Muscle layer of colon (tissue), 2 donors: ENCODE results near the gene ARRB2.

ENCODE experiments used
- H3K27ac ChIP-seq: one replicate; pipeline ENCODE4 v1.7.0; 2013; ENCODE audit warnings: low read depth, mild to moderate bottlenecking, low read length, moderate library complexity
- H3K27me3 ChIP-seq, 2 donors: one replicate each; pipeline ENCODE4 v1.7.0; 2013; ENCODE audit warnings: low read length in 2 of 2, mild to moderate bottlenecking in 2 of 2; ENCODE audit not compliant: insufficient read depth in 2 of 2, control insufficient read depth in 1 of 2
- H3K36me3 ChIP-seq: one replicate; pipeline ENCODE4 v1.7.0; 2013; ENCODE audit warnings: mild to moderate bottlenecking, low read length; ENCODE audit not compliant: insufficient read depth
- H3K4me1 ChIP-seq: one replicate; pipeline ENCODE4 v1.7.0; 2013; ENCODE audit warnings: mild to moderate bottlenecking, low read length; ENCODE audit not compliant: insufficient read depth
- H3K4me3 ChIP-seq, 2 donors: one replicate each; pipeline ENCODE4 v1.7.0; 2013; ENCODE audit warnings: low read length in 2 of 2, low read depth in 1 of 2, mild to moderate bottlenecking in 1 of 2, moderate library complexity in 1 of 2
- H3K9ac ChIP-seq: one replicate; pipeline ENCODE4 v1.7.0; 2013; ENCODE audit warnings: low read length
- H3K9me3 ChIP-seq: one replicate; pipeline ENCODE4 v1.7.0; 2013; ENCODE audit warnings: mild to moderate bottlenecking, low read length
- donor health status: abdominal sarcoma.
- donor health status: Adenocarcinoma of cecum.

Gene ARRB2

GRCh38 chr17:4717791-4718190 lies 7.4 kb downstream of the ARRB2 start:
- Histone ChIP-seq H3K4me3 (no peak overlapping the region), H3K9ac (no peak overlapping the region), H3K27ac (no peak overlapping the region), H3K36me3 (peaks cover 12% of the 10 kb centered on the region), H3K9me3 (no peaks in the 10 kb centered on the region), H3K4me1 (no peaks in the 10 kb centered on the region), H3K27me3 (no peaks in the 10 kb centered on the region)

DNA sequence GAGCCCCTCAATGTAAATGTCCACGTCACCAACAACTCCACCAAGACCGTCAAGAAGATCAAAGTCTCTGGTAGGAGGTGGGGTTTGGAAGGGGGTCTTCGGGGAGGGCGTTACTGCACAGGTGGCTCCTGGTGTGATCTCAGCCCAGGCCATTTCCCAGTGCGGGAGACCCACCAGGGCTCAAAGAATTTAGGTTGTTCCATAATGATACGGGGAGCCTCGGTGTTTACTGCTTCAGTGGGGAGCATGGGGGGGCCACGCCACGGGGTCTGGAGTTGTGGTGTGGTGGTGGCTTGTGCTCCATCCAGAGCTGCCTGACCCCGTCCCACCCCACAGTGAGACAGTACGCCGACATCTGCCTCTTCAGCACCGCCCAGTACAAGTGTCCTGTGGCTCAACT lies 7.8 kb downstream of the ARRB2 start:
- Histone ChIP-seq H3K4me3 (no peak overlapping the region), H3K9me3 (no peaks in the 10 kb centered on the region), H3K9ac (no peak overlapping the region), H3K27me3 (no peaks in the 10 kb centered on the region), H3K4me1 (no peaks in the 10 kb centered on the region), H3K27ac (no peak overlapping the region), H3K36me3 (peaks cover 12% of the 10 kb centered on the region)

- Histone ChIP-seq H3K4me3 (no peak overlapping the region), H3K4me1 (no peaks in the 10 kb centered on the region), H3K36me3 (peaks cover 12% of the 10 kb centered on the region), H3K27ac (no peak overlapping the region), H3K9ac (no peak overlapping the region), H3K27me3 (no peaks in the 10 kb centered on the region), H3K9me3 (no peaks in the 10 kb centered on the region)
These were observed 8.7 kb downstream of the ARRB2 start for GRCh38 chr17:4719146-4719545.

DNA sequence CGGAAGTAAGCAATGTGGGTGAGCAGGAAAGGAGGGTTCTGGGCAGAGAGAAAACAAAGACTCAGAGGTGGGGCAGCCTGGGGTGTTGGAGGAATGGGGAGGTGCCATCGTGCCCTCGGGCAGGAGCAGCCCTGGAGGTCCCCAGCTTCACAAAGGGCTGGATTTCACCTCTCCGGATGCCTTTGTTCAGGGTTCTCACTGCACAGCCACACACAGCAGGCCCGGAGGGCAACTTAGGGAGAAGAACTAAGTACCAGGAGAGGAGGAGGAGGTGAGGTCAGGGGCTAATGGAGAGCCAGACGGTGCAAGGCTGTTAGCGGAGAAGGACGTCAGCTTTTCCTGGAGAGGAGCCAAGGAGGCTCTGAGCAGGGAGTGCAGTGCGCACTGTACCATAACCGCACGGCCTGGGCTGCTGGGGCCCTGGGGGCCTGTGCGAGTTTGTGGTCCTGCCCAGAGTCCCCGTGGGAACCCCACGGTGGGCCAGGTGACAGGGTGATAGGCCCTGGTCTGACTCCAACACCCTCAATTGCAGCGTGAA lies 9.3 kb downstream of the ARRB2 start:
- Histone ChIP-seq H3K9me3 (no peaks in the 10 kb centered on the region), H3K27ac (no peak overlapping the region), H3K4me3 (no peak overlapping the region), H3K9ac (no peak overlapping the region), H3K4me1 (no peaks in the 10 kb centered on the region), H3K36me3 (peaks cover 12% of the 10 kb centered on the region), H3K27me3 (no peaks in the 10 kb centered on the region)

- H3K9ac ChIP-seq = no peak overlapping the region
- no peak overlapping the region for H3K27ac ChIP-seq
- H3K4me3 ChIP-seq = no peak overlapping the region
- peaks cover 8% of the 10 kb centered on the region for H3K36me3 ChIP-seq
- no peaks in the 10 kb centered on the region for H3K4me1 ChIP-seq
- no peaks in the 10 kb centered on the region for H3K9me3 ChIP-seq
- H3K27me3 ChIP-seq = no peaks in the 10 kb centered on the region
These were observed 10.4 kb downstream of the ARRB2 start for GRCh38 chr17:4720787-4721186.

- no peaks in the 10 kb centered on the region for H3K9me3 ChIP-seq
- H3K4me1 ChIP-seq = no peaks in the 10 kb centered on the region
- no peaks in the 10 kb centered on the region for H3K27me3 ChIP-seq
- no peak overlapping the region for H3K27ac ChIP-seq
- H3K4me3 ChIP-seq = no peak overlapping the region
- peaks cover 5% of the 10 kb centered on the region for H3K36me3 ChIP-seq
- H3K9ac ChIP-seq = no peak overlapping the region
These were observed 11.0 kb downstream of the ARRB2 start for GRCh38 chr17:4721203-4722135.

- H3K27me3 ChIP-seq = no peaks in the 10 kb centered on the region
- no peaks in the 10 kb centered on the region for H3K4me1 ChIP-seq
- H3K9me3 ChIP-seq = no peaks in the 10 kb centered on the region
- no peak overlapping the region for H3K9ac ChIP-seq
- H3K4me3 ChIP-seq = no peak overlapping the region
- no peaks in the 10 kb centered on the region for H3K36me3 ChIP-seq
- no peak overlapping the region for H3K27ac ChIP-seq
These were observed 12.3 kb downstream of the ARRB2 start for GRCh38 chr17:4722678-4723240.

DNA sequence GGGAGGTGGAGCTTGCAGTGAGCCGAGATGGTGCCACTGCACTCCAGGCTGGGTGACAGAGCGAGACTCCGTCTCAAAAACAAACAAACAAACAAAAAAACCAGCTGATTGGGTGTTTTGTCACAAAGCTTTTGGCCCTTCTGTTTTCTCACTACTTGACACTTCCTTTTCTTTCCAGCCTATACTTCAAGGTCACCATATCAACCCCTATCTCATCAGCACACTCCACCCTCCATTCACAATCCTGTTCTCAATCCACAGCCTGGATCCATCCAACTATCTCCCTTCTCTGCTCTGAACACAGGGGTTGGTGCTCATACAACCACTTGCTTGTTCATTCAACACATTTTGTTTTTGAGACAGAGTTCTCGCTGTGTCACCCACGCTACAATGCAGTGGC lies 14.2 kb downstream of the ARRB2 start:
- Histone ChIP-seq H3K9ac (no peak overlapping the region), H3K27me3 (no peaks in the 10 kb centered on the region), H3K4me3 (no peak overlapping the region), H3K4me1 (no peaks in the 10 kb centered on the region), H3K9me3 (no peaks in the 10 kb centered on the region), H3K36me3 (no peaks in the 10 kb centered on the region), H3K27ac (no peak overlapping the region)

DNA sequence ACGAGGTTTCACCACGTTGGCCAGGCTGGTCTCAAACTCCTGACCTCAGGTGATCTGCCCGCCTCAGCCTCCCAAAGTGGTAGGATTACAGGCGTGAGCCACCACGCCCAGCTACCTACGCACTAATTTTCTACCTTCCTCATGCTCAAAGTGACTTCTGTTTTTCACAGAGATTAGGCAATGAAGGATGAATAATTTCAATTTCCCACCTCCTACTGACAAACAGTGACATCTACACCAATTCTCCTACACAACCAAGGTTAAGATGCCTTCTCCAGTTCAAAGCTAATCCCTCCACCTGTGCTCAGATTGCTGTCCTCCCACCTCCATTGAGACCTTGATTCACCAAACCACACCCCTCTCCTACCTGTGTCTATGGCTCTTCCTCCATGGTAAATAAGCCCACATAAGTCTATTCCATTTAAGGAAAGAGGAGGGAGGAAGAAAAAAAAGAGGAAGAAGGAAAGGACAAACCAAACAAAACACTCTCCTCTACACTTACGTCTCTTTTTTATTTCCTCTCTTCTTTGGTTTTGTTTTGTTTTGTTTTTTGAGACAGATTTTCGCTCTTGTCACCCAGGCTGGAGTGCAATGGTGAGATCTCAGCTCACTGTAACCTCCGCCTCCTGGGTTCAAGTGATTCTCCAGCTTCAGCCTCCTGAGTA lies 15.3 kb downstream of the ARRB2 start:
- Histone ChIP-seq H3K27ac (no peak overlapping the region), H3K4me3 (no peak overlapping the region)

DNA sequence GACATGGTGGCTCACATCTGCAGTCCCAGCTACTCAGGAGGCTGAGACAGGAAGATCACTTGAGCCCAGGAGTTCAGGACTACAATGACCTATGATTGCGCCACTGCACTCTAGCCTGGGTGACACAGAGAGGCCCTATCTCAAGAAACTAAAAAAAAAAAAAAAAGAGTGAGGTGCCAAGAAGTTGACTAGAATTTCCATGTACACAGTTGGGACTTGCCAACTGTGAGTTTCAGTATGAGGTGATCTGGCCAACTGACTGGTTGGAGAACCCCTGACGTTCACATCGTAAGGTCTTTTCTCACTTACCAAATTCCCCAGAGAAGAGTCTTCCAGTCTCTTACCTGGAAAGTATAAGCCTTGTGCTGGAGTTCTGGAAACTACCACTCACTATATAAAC lies 17.7 kb downstream of the ARRB2 start:
- Histone ChIP-seq H3K27ac (no peak overlapping the region), H3K4me3 (no peak overlapping the region), H3K36me3 (no peaks in the 10 kb centered on the region), H3K4me1 (peaks cover 12% of the 10 kb centered on the region), H3K9me3 (no peaks in the 10 kb centered on the region), H3K27me3 (no peaks in the 10 kb centered on the region), H3K9ac (no peak overlapping the region)

More for the DNA sequence above, 15.3 kb downstream of the ARRB2 start:
- Histone ChIP-seq H3K4me1 (peaks cover 6% of the 10 kb centered on the region), H3K36me3 (no peaks in the 10 kb centered on the region), H3K27me3 (no peaks in the 10 kb centered on the region), H3K9me3 (no peaks in the 10 kb centered on the region), H3K9ac (no peak overlapping the region)

DNA sequence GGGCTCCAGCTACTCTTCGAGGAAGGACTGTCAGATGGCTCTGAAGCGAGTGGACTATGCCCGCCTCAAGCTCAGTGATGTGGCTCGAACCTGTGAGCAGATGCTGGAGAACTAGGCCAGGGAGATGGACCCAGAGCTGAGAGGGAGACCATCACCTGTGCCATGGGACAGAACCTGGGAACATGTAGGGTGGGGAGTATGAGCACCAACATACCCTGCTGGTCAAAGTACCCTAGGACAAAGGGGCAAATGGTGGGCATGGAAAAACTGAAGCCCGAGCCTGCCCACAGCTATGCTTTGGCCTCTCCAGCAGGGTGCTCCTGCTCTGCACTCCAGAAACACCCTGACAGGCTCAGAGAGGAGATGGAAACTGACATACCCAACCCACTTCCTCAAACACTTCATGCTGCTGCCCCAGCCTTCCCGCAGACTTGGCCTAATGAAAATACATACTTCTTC lies 22.7 kb downstream of the ARRB2 start:
- Histone ChIP-seq H3K4me3 (no peak overlapping the region), H3K9me3 (no peaks in the 10 kb centered on the region), H3K36me3 (peaks cover 7% of the 10 kb centered on the region), H3K27ac (no peak overlapping the region), H3K9ac (no peak overlapping the region), H3K4me1 (peaks cover 14% of the 10 kb centered on the region), H3K27me3 (peaks cover under 1 to 1% of the 10 kb centered on the region in 2 donors)
